ENCODE measurements around the gene FASN. TPM values are rescaled to one million over a fixed set of nuclear protein-coding genes. Genes with fewer than 3 reads are reported as not detected.

Gene FASN
- total and polyA plus RNA-seq, 2 of the 13 experiments (the other 11 are each of a cell fraction or from before 2014, with no cell fraction given) = 51.7 to 101 TPM

- TF ChIP-seq ZSCAN25 (CRISPR knock-in tag; IDR thresholded peaks at IDR 0.05) = peak; percentile 77
- TF ChIP-seq ZNF678 (CRISPR knock-in tag; IDR thresholded peaks at IDR 0.05) = no peak
- no peak for TF ChIP-seq FOXA1 (IDR thresholded peaks at IDR 0.05)
- TF ChIP-seq FOXA1 (CRISPR knock-in tag; IDR thresholded peaks at IDR 0.05) = 0 out of 2 replicates have a peak, but pooled peaks have one; percentile 14
- no peak for TF ChIP-seq DNMT3B (CRISPR knock-in tag; conservative IDR thresholded peaks at IDR 0.05)
- TF ChIP-seq RBFOX2 (IDR thresholded peaks at IDR 0.05; ENCODE audit: low read depth, low read length) = peak; percentile 44; the same call in 1 of the 2 replicates
- TF ChIP-seq TSC22D2 (CRISPR knock-in tag; IDR thresholded peaks at IDR 0.05; ENCODE audit: borderline replicate concordance) = no peak
- TF ChIP-seq ZFP90 (CRISPR knock-in tag; IDR thresholded peaks at IDR 0.05; ENCODE audit: borderline replicate concordance) = no peak
- no peak for TF ChIP-seq YEATS2 (CRISPR knock-in tag; IDR thresholded peaks at IDR 0.05; ENCODE audit: borderline replicate concordance)
- TF ChIP-seq TFAP4 (IDR thresholded peaks at IDR 0.05; ENCODE audit: borderline replicate concordance, low read depth) = no peak
- TF ChIP-seq AGO2 (optimal IDR thresholded peaks at IDR 0.05; ENCODE audit: low read depth, low read length) = peak; percentile 96
- no peak for TF ChIP-seq SP140L (CRISPR knock-in tag; IDR thresholded peaks at IDR 0.05; ENCODE audit: borderline replicate concordance)
- no peak for TF ChIP-seq THAP11 (CRISPR knock-in tag; IDR thresholded peaks at IDR 0.05)
- no peak for TF ChIP-seq GMEB2 (CRISPR knock-in tag; IDR thresholded peaks at IDR 0.05; ENCODE audit: low read depth)
- TF ChIP-seq HDAC1 (CRISPR knock-in tag; IDR thresholded peaks at IDR 0.05) = no peak
- 0 out of 2 replicates have a peak, but pooled peaks have one; percentile 25 for TF ChIP-seq NFKB2 (CRISPR knock-in tag; IDR thresholded peaks at IDR 0.05; ENCODE audit: borderline replicate concordance)
- no peak for TF ChIP-seq MLX (CRISPR knock-in tag; IDR thresholded peaks at IDR 0.05)
- no peak for TF ChIP-seq ONECUT2 (CRISPR knock-in tag; IDR thresholded peaks at IDR 0.05)
- 0 out of 2 replicates have a peak, but pooled peaks have one; percentile 27 for TF ChIP-seq PAF1 (CRISPR knock-in tag; IDR thresholded peaks at IDR 0.05)
- TF ChIP-seq TIGD3 (CRISPR knock-in tag; IDR thresholded peaks at IDR 0.05; ENCODE audit: borderline replicate concordance) = no peak
- no peak for TF ChIP-seq HDAC6 (IDR thresholded peaks at IDR 0.05; ENCODE audit: low read depth, low read length)
- TF ChIP-seq TEAD3 (CRISPR knock-in tag; optimal IDR thresholded peaks at IDR 0.05; ENCODE audit: borderline replicate concordance) = no peak
- TF ChIP-seq PRDM15 (CRISPR knock-in tag; IDR thresholded peaks at IDR 0.05) = peak; percentile 83
- peak; percentile 17; the same call in 1 of the 2 replicates for TF ChIP-seq ZNF768 (CRISPR knock-in tag; IDR thresholded peaks at IDR 0.05)
Observed at GRCh38 chr17:82034371-82035011, 63.5 kb downstream of the FASN start (continued).

Measured in HepG2 (cell line).